Pulmonary artery endothelial cell (primary cell): ENCODE measurements around the gene UEVLD. TPM values are rescaled to one million over a fixed set of nuclear protein-coding genes. Genes with fewer than 3 reads are reported as not detected.

Experiments used
- DNase-seq: peaks from one replicate; pipeline ENCODE4 v3.0.0-alpha.2; 2011; ENCODE audit warnings: low read depth, low spot score
- total RNA-seq: library from RNA; depleted of rRNA; stranded (reverse); fragments of >200 nt; gene quantifications from 2 replicates; pipeline ENCODE4 v1.2.3, GENCODE V29; 2014

Gene UEVLD
- total RNA-seq, 1 donor from 2014 or later = 20.6 TPM

DNA sequence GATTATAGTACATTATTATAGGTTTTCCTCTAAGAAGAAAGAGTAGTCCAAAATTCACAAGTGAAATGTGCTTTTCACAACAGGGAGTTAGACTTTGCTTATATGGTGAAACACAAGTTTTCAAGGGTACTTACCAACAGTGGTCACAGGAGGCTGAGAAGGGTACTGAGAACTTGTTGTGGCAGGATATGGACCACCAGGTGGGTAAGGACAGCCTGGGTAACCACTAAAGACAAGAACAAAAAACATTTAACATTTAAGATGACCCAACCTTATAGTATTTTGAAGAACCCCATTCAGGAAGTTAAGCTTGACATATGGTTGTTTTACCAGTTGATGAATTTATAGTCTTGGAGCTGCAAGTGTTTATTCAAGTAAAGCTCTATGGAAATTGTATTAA lies 86.2 kb downstream of the UEVLD start:
- no peak for DNase-seq

DNA sequence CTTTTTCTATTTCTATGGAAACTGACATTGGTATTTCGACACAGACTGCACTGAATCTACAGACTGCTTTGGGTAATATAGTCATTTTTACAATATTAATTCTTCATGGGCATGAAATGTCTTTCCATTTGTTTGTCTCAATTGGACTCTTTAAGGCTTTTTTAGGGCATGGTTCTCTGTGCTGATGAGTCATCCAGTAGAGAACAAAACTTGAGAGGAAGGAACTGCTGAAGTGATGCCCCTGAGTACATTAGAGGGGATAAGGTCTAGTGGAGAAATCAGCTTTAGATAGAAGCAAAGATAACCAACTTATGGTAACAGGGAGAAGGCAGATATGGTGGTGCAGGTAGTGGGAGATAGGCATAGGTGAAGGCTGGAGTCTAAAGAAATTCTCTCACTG lies 86.9 kb downstream of the UEVLD start:
- DNase-seq = no peak

DNA sequence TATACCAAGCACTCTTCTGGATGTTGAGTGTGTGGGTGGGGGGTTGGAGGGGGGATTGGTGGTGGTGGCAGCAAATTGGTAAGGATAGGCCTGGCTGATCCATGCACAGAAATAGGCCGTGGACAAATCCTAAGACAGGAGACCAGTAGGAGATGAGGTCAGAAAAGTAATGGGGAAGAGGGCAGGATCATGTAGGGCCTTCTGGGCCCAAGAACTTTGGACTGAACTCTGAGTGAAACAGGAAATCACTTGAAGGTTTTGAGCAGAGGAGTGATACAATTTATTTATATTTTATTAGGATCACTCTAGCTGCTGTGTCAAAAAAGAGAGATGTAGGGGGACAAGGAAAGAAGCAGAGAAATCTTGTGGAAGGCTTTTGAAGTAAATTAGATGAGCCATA lies 90.5 kb downstream of the UEVLD start:
- no peak for DNase-seq

DNA sequence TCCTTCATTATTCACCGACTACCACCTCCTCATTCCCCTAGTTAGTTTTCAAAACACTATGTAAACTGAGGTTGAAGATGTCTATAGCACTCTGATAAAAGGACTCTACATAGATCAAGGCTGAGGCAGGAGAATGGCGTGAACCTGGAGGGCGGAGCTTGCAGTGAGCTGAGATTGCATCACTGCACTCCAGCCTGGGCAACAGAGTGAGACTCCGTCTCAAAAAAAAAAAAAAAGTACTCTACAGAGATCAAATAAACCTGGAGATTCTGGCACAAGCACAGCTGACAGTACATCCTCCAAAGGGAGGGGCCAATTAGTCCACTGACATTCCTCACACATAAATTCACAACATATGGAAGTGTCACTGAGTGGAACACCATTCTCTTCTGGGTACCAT lies 92.8 kb downstream of the UEVLD start:
- no peak for DNase-seq

DNA sequence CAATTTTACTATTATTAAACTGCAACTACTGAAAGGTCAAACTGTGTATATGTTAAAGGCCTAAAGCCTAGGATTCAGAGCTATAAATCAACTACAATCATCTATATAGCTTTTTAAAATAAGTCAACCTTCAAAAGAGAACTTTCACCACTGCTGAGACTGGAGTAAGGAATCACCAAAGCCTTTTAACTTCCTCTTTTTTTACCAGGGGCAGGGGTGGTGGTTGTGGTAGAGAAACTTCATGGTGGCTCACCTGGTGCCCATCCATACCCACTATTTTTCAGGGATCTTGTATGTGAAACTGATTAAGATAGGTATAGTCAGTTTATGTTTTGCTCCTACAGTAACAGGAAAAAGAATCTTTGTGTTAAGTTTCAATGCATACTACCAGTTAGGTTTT lies 93.3 kb downstream of the UEVLD start:
- no peak for DNase-seq

DNA sequence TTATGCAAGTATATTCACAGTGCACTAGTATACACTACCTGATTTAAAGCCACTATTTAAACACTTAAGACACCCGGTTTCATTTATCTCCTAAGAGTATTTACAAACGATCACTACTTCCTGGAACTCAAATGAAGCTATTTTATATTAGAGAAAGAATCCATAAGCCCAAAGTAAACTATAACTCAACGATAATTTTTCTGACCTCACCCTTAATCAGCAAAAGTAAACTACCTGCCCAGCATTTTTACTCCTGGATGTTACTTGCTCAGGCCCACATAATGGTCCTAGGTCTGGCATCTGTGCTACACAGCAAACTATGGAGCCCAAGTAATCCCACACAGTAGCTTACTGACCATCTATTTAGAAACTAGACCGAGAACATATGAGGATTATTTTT lies 95.2 kb downstream of the UEVLD start:
- no peak for DNase-seq

DNA sequence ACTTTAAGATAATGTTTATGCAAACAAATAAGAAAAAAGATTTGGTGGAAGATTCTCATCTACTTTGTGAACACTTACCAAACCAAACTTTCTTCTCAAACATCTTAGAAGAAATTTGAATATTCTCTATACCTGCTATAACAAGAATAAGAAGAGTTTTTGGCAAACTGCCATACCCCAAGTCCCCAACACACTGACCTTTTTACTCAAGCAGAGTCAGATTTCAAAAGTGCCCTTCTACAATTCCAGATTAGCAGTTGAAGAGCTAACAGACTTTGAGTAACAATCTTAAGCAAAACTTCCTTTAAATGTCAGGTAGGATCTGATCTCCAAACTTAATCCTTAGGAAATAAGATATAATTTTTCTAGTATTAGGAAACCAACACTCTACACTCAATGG lies 95.6 kb downstream of the UEVLD start:
- no peak for DNase-seq

DNA sequence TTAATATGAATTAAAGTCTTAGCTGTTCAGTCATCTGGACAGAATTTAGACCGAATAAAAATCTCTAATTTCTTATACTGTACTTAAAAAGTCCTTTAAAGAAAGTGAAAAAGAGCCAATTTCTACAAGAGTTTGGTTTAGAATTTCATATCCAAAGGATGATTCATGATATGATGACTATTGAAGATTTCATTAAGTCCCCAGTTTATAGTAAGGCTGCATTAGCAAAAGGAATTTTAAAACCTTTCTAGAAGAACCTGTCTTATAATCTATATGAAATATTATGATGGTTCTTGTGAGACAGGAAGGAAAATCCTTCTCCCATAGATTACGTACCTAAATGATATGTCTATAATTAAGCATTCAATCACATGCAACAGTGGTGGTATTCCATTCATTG lies 96.6 kb downstream of the UEVLD start:
- DNase-seq = no peak

DNA sequence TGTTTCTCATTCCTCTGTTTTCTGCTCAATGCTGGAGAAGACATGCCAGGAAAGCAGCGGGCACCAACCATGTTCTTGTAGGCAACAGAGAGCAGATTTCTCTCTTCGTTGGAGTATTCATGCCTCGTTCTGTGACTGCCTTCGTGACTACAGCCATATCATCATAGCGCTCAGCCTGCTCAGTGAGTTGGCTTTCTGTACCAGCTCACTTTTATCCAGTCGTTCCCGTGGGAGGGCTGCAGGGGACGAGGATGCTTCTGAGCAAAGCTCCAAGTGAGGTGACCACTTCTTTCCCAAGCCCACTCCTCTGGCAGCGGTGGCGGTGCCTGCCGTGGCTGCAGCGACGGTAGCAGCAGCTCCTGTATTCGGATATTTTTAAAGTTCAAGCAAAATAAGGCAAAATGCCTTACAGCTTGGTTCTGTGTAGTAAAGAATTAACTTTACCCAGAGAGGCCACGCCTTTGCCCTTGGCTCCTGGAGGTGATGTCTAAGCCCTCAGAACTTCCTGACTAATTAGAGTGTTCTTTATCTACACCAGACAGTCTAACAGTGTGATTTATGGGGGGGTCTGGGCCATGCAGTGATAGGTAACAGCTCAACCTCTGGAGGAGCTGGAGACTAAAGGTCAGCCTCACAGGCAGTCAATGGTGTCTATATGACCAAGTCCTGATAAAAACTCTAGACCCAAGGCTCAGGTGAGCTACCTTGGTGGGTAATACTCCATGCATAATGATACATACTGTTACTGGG lies 97.6 kb downstream of the UEVLD start:
- no peak for DNase-seq

DNA sequence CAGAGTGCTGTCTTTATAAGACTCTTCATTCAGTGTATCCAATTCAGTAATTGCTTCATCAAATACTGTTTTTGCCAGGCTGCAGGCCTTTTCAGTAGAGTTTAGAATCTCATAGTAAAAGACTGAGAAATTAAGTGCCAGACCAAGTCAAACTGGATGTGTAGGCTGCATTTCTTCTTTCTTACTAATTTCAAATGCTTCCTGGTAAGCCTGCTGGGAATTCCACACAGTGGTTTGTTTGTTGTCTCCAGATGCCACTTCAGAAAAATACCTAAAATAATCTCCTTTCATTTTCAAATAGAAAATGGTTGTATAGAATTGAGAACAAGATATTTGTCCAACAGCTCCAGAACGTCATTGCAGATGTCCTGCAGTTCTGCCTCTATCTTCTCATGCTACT lies 98.2 kb downstream of the UEVLD start:
- DNase-seq = no peak

DNA sequence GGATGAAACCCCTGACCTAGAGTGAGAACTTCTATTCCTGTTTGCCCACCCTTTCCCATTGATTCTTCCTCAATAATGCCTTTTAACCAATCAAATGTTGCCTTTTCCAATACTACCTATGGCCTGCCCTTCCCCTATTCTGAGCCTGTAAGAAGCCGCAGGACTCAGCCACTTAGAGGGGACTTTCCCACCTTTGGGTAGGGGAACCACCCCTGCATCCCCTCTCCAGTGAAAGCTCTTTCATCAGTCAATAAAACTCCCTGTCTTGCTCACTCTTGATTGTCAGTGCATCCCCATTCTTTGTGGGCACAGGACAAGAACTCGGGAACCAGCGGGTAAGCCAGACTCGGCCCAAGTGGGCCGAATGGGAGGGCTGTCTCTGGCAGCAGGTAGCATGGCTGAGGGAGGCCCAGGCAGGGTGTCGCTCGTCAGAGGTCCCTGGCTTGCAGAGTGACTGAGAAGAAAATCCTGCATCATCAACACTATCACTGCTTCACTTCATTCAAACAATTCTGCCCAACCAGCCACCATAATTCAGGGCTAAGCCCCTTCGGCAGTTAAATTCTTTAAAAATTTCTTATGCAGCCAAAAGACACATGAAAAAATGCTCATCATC lies 102.5 kb downstream of the UEVLD start:
- DNase-seq = no peak

Other genes starting within 250 kb of the UEVLD start
- 695 and 699 TPM in 2 replicates for gene LDHA, start 194.2 kb downstream of the UEVLD start, total RNA-seq
- not detected in 2 replicates for gene LDHC, start 176.4 kb downstream of the UEVLD start, total RNA-seq
- not detected in 2 replicates for gene LDHAL6A, start 132.9 kb downstream of the UEVLD start, total RNA-seq
- gene TSG101, start 61.8 kb downstream of the UEVLD start, total RNA-seq = 38.7 and 51.8 TPM in 2 replicates
- gene MISFA, start 11.1 kb upstream of the UEVLD start, total RNA-seq = 0.28 and 0.46 TPM in 2 replicates
- gene SPTY2D1, start 45.6 kb upstream of the UEVLD start, total RNA-seq = 14.4 and 19.0 TPM in 2 replicates
- gene TMEM86A, start 110.0 kb upstream of the UEVLD start, total RNA-seq = 0.92 and 2.4 TPM in 2 replicates
- not detected in 2 replicates for gene IGSF22, start 137.5 kb upstream of the UEVLD start, total RNA-seq
- gene PTPN5, start 203.1 kb upstream of the UEVLD start, total RNA-seq = not detected in 2 replicates